GM12878 (cell line): ENCODE measurements around the gene KCNJ12. TPM values are rescaled to one million over a fixed set of nuclear protein-coding genes. Genes with fewer than 3 reads are reported as not detected.
"Not testable (repeated sequence)": the region's sequence is repeated elsewhere in the genome, so short reads cannot be mapped to it uniquely, and the experiment has no call there.

Experiments used
- ATAC-seq: fragments of 200-7000 bp; cut with Tn5 transposase; 3 replicates; pipeline ENCODE4 v1.9.1; 2020; ENCODE audit warnings: mild to moderate bottlenecking, moderate library complexity
- BruUV-seq: library from RNA; stranded (reverse); fragments of 400-500 nt; replicated peaks from 2 replicates; lab custom pipeline; 2021; lab: Mats Ljungman, UMichigan
- CTCF ChIA-PET: fragments of 300-600 bp; sonication (Branson Sonifier 250); formaldehyde crosslinking; extraction: SDS; loops from one replicate; lab custom pipeline; 2021; ENCODE audit warnings: inconsistent platforms; lab: Yijun Ruan, JAX
- POLR2A ChIA-PET: fragments of 350-600 bp; formaldehyde crosslinking; extraction: SDS; loops from one replicate; lab custom pipeline; 2021; ENCODE audit warnings: inconsistent platforms; lab: Charles Lee
- RAD21 ChIA-PET: fragments of 300-600 bp; sonication (Branson Sonifier 250); formaldehyde crosslinking; loops from one replicate; lab custom pipeline; 2023; ENCODE audit warnings: antibody characterized with exemption; ENCODE audit not compliant: unreplicated experiment; lab: Charles Lee
- SMC1A ChIA-PET: fragments of 300-600 bp; sonication (Branson Sonifier 250); formaldehyde crosslinking; loops from one replicate; lab custom pipeline; 2023; ENCODE audit not compliant: unreplicated experiment, uncharacterized antibody; lab: Charles Lee
- DNase-seq: peaks from one replicate; pipeline ENCODE4 v3.0.0-alpha.2; 2011; ENCODE audit warnings: low read depth, low spot score
- FAIRE-seq: peaks from 3 replicates; lab custom pipeline; 2011; peaks lifted over from hg19 to GRCh38; lab: Jason Lieb, UNC
- H2AFZ ChIP-seq: 2 replicates; pipeline ENCODE4 v1.6.0; 2011; ENCODE audit warnings: low read depth, low read length, control low read depth; ENCODE audit not compliant: control insufficient read depth
- H3K27ac ChIP-seq: 2 replicates; pipeline ENCODE4 v1.5.1; 2011; ENCODE audit warnings: control low read depth; ENCODE audit not compliant: control insufficient read depth, insufficient read depth
- H3K27me3 ChIP-seq, 2 experiments: replicated peaks in 1 of 2; 2 replicates each; pipeline versions ENCODE4 v1.6.0 to v1.6.1; 2011; ENCODE audit warnings: low read length in 1 of 2; ENCODE audit not compliant: control insufficient read depth in 2 of 2, insufficient read depth in 2 of 2
- H3K36me3 ChIP-seq, 2 experiments: 2 replicates each; pipeline ENCODE4 v1.5.1; 2011; ENCODE audit warnings: low read length in 1 of 2; ENCODE audit not compliant: control insufficient read depth in 2 of 2, insufficient read depth in 2 of 2
- H3K4me1 ChIP-seq: 2 replicates; pipeline ENCODE4 v1.6.1; 2011; ENCODE audit warnings: mild to moderate bottlenecking, low read length, moderate library complexity, mixed read lengths; ENCODE audit not compliant: control insufficient read depth, insufficient read depth
- H3K4me2 ChIP-seq: 2 replicates; pipeline ENCODE4 v1.6.0; 2011; ENCODE audit warnings: control low read depth; ENCODE audit not compliant: control insufficient read depth, insufficient read depth
- H3K4me3 ChIP-seq: fragments of 200-600 bp; sonication (generic); 2 replicates; pipeline ENCODE4 v1.5.1; 2016
- H3K79me2 ChIP-seq: 2 replicates; pipeline ENCODE4 v1.6.0; 2011; ENCODE audit warnings: low read length; ENCODE audit not compliant: control insufficient read depth, insufficient read depth
- H3K9ac ChIP-seq: 2 replicates; pipeline ENCODE4 v1.8.0; 2011; ENCODE audit warnings: low read length, control low read depth, mixed read lengths; ENCODE audit not compliant: control insufficient read depth, insufficient read depth
- H3K9me3 ChIP-seq: replicated peaks from 3 replicates; pipeline ENCODE4 v1.5.1; 2011; ENCODE audit warnings: mild to moderate bottlenecking, low read length; ENCODE audit not compliant: control insufficient read depth, insufficient read depth
- H4K20me1 ChIP-seq: 2 replicates; pipeline ENCODE4 v1.6.0; 2011; ENCODE audit not compliant: control insufficient read depth, insufficient read depth
- NFYA ChIP-seq: IDR thresholded peaks from 2 replicates; pipeline ENCODE4 v1.6.1; 2011; ENCODE audit warnings: low read depth, mild to moderate bottlenecking, low read length, improper control_type of control experiment, borderline replicate concordance
- SUPT20H ChIP-seq: IDR thresholded peaks from 2 replicates; pipeline ENCODE4 v1.6.1; 2011; ENCODE audit warnings: low read depth, mild to moderate bottlenecking, low read length, moderate library complexity, borderline replicate concordance; ENCODE audit not compliant: control insufficient read depth
- SUZ12 ChIP-seq: fragments of 200-600 bp; sonication (generic); IDR thresholded peaks from one replicate; pipeline ENCODE4 v1.6.1; 2018; ENCODE audit warnings: antibody characterized with exemption, mild to moderate bottlenecking; ENCODE audit not compliant: unreplicated experiment
- ZNF217 ChIP-seq: fragments of 450-650 bp; IDR thresholded peaks from 2 replicates; pipeline ENCODE4 v1.6.1; 2017; ENCODE audit warnings: antibody characterized with exemption, mild to moderate bottlenecking
- WGBS: methylation state at CpG from one replicate; pipeline ENCODE4 v1.1.6; 2016; ENCODE audit warnings: low lambda C conversion rate; ENCODE audit not compliant: insufficient replicate concordance, insufficient coverage; ENCODE audit errors: missing lambda C conversion rate; 5-methylcytosine and 5-hydroxymethylcytosine counted together
- in situ Hi-C: fragments of 300-500 bp; cut with MboI; formaldehyde crosslinking; loops from 9 replicates; pipeline ENCODE4 v1.14.3; 2018; ENCODE audit warnings: mixed read lengths
- intact Hi-C: fragments of 100-400 bp; cut with micrococcal nuclease; formaldehyde crosslinking; loops from one replicate; pipeline ENCODE4 v1.14.2; 2022; ENCODE audit not compliant: unreplicated experiment
- polyA plus RNA-seq, 11 experiments: library from polyadenylated mRNA; depleted of rRNA in 4 of 11; unstranded in 6 of 11; stranded (reverse) in 5 of 11; fragments of >200 nt; fragmentation: Nextera tagmentation in 4 of 11; fragmentation: Illumina TruSeq in 1 of 11; extraction: Ambion mirVana in 4 of 11; extraction: Trizol in 1 of 11; gene quantifications; 1 replicate in 1 of 11; 2 replicates in 10 of 11; pipeline versions ENCODE4 v1.2.1 to v1.2.3, GENCODE V29; 2011 to 2016; ENCODE audit warnings: inconsistent platforms in 2 of 11, missing spikeins in 2 of 11, low read depth in 1 of 11
- total RNA-seq, 4 experiments: library from RNA; depleted of rRNA in 3 of 4; stranded (reverse); fragments of >200 nt in 3 of 4; fragmentation: Illumina TruSeq in 1 of 4; extraction: Trizol in 1 of 4; gene quantifications; 2 replicates each; pipeline versions ENCODE4 v1.2.1 to v1.2.3, GENCODE V29; 2013 to 2021

The KCNJ12 gene
- total and polyA plus RNA-seq, 10 of the 15 experiments (the other 5 are each of a cell fraction or from before 2014, with no cell fraction given), result 0.04 to 0.21 (median 0.09) TPM; not detected in 3

- TF ChIP-seq ZNF217 (no peak), SUPT20H (no peak), SUZ12 (no peak), NFYA (no peak)
Observed at GRCh38 chr17:21339011-21339410, 37.1 kb upstream of the KCNJ12 start (continued).

- POLR2A ChIA-PET, H3K4me1 ChIP-seq: not testable (repeated sequence)
Observed at GRCh38 chr17:21339571-21339970, 36.6 kb upstream of the KCNJ12 start.

DNA sequence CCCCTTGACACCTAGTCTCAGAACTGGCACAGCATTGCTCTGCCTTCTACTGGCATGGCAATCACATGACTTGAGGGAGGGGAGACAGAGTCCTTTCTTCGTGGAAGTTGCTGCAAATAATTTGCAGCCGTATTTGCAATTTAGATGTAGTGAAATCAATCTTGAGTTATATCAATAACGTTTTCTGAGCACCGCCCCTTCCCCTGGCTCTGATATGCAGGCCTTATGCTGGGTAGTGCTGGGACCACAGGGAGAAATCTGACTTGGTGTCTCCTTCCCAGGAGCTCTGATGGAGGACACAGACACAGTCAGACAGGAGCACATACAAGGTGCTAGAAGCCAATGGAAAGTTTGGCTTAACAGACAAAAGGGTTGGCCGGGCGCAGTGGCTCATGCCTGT is 35.8 kb upstream of the KCNJ12 start:
- in situ Hi-C loops, SMC1A ChIA-PET, CTCF ChIA-PET, H2AFZ ChIP-seq, H3K27ac ChIP-seq, H4K20me1 ChIP-seq, H3K4me2 ChIP-seq, BruUV-seq, POLR2A ChIA-PET, FAIRE-seq, H3K27me3 ChIP-seq, H3K4me1 ChIP-seq, H3K4me3 ChIP-seq, H3K79me2 ChIP-seq, RAD21 ChIA-PET, ATAC-seq, H3K36me3 ChIP-seq, H3K9me3 ChIP-seq, intact Hi-C loops, DNase-seq, H3K9ac ChIP-seq: not testable (repeated sequence)
- WGBS, result 37% methylated on average over 6 of the region's 6 CpGs

More at GRCh38 chr17:21339571-21339970, 36.6 kb upstream of the KCNJ12 start:
- DNase-seq, H3K36me3 ChIP-seq, ATAC-seq, H3K9me3 ChIP-seq, H3K4me2 ChIP-seq, intact Hi-C loops, CTCF ChIA-PET, BruUV-seq, RAD21 ChIA-PET, H2AFZ ChIP-seq, H3K79me2 ChIP-seq, H3K4me3 ChIP-seq, in situ Hi-C loops, FAIRE-seq, H4K20me1 ChIP-seq, H3K27ac ChIP-seq, SMC1A ChIA-PET, H3K27me3 ChIP-seq, H3K9ac ChIP-seq: not testable (repeated sequence)
- WGBS, result 42% methylated on average over 11 of the region's 11 CpGs

- SMC1A ChIA-PET, result not testable (repeated sequence)
Observed at GRCh38 chr17:21341279-21341678, 34.9 kb upstream of the KCNJ12 start.

More at GRCh38 chr17:21341279-21341678, 34.9 kb upstream of the KCNJ12 start:
- H3K4me2 ChIP-seq, H3K9ac ChIP-seq, H4K20me1 ChIP-seq, RAD21 ChIA-PET, CTCF ChIA-PET, H3K36me3 ChIP-seq, FAIRE-seq, BruUV-seq, H3K79me2 ChIP-seq, ATAC-seq, H3K4me1 ChIP-seq, in situ Hi-C loops, H3K9me3 ChIP-seq, H3K27me3 ChIP-seq, POLR2A ChIA-PET, H3K4me3 ChIP-seq, DNase-seq, H2AFZ ChIP-seq, intact Hi-C loops, H3K27ac ChIP-seq: not testable (repeated sequence)
- 54% methylated on average over 3 of the region's 4 CpGs for WGBS
